K562 (cell line): ENCODE measurements around the gene ZNF140. TPM values are rescaled to one million over a fixed set of nuclear protein-coding genes. Genes with fewer than 3 reads are reported as not detected.

Experiments
- ATAC-seq: fragments of 200-7000 bp; cut with Tn5 transposase; 3 replicates; pipeline ENCODE4 v1.9.1; 2020; ENCODE audit warnings: moderate library complexity
- BruUV-seq: library from RNA; stranded (reverse); fragments of 400-500 nt; replicated peaks from 2 replicates; lab custom pipeline; 2021; lab: Mats Ljungman, UMichigan
- CTCF ChIA-PET: fragments of 300-600 bp; formaldehyde crosslinking; extraction: SDS; loops from one replicate; lab custom pipeline; 2021; ENCODE audit warnings: low intra/inter-chr PET ratio; lab: Yijun Ruan, JAX
- POLR2A ChIA-PET: fragments of 300-600, 350-650 bp; sonication (Branson Sonifier 250); formaldehyde crosslinking; extraction: SDS; loops from one replicate; lab custom pipeline; 2021; ENCODE audit warnings: antibody characterized with exemption, inconsistent platforms; lab: Yijun Ruan, JAX
- DNase-seq, 4 experiments: peaks; one replicate each; pipeline versions ENCODE4 v3.0.0 to v3.0.0-alpha.2; 2011 to 2018; ENCODE audit warnings: low spot score in 3 of 4, mixed read lengths in 3 of 4; ENCODE audit errors: extremely low read depth in 1 of 4
- FAIRE-seq: peaks from 2 replicates; lab custom pipeline; 2011; peaks lifted over from hg19 to GRCh38; lab: Jason Lieb, UNC
- H2AFZ ChIP-seq: 2 replicates; pipeline ENCODE4 v1.6.0; 2011; ENCODE audit warnings: low read depth, low read length, control low read depth, inconsistent platforms
- H3K27ac ChIP-seq: fragments of 200-600 bp; 3 replicates; pipeline ENCODE4 v1.8.0; 2011; ENCODE audit warnings: low read depth, mild to moderate bottlenecking, control low read depth, inconsistent platforms, low read length, moderate library complexity, mixed read lengths; ENCODE audit errors: extremely low read depth
- H3K27me3 ChIP-seq, 2 experiments: fragments of 300-600 bp in 1 of 2; 2 replicates in 1 of 2; 3 replicates in 1 of 2; pipeline versions ENCODE4 v1.6.0 to v1.8.0; 2011; ENCODE audit warnings: inconsistent platforms in 2 of 2, low read length in 2 of 2, mild to moderate bottlenecking in 1 of 2, mixed read lengths in 1 of 2, moderate library complexity in 1 of 2; ENCODE audit not compliant: control insufficient read depth in 2 of 2, insufficient read depth in 2 of 2
- H3K36me3 ChIP-seq: fragments of 300-600 bp; 3 replicates; pipeline ENCODE4 v1.8.0; 2011; ENCODE audit warnings: mild to moderate bottlenecking, low read length, inconsistent platforms; ENCODE audit not compliant: control insufficient read depth, insufficient read depth
- H3K4me1 ChIP-seq, 2 experiments: fragments of 200-600 bp in 1 of 2; replicated peaks in 1 of 2; 2 replicates in 1 of 2; 3 replicates in 1 of 2; pipeline versions ENCODE4 v1.5.1 to v1.8.0; 2011; ENCODE audit warnings: inconsistent platforms in 2 of 2, low read length in 2 of 2, mild to moderate bottlenecking in 1 of 2, mixed read lengths in 1 of 2, moderate library complexity in 1 of 2; ENCODE audit not compliant: control insufficient read depth in 2 of 2, insufficient read depth in 2 of 2
- H3K4me2 ChIP-seq: 2 replicates; pipeline ENCODE4 v1.6.1; 2011; ENCODE audit warnings: low read length, control low read depth, inconsistent platforms, mixed read lengths; ENCODE audit not compliant: insufficient read depth
- H3K4me3 ChIP-seq: fragments of 200-600 bp; sonication (generic), shearing (Covaris generic); 2 replicates; pipeline ENCODE4 v1.5.1; 2016; ENCODE audit warnings: control low read depth, inconsistent platforms
- H3K79me2 ChIP-seq: fragments of 200-600 bp; 3 replicates; pipeline ENCODE4 v1.8.0; 2011; ENCODE audit warnings: low read length, inconsistent platforms; ENCODE audit not compliant: control insufficient read depth, insufficient read depth
- H3K9ac ChIP-seq, 2 experiments: 2 replicates each; pipeline versions ENCODE4 v1.6.0 to v1.6.1; 2011; ENCODE audit warnings: low read depth in 2 of 2, low read length in 2 of 2, control low read depth in 1 of 2, inconsistent platforms in 1 of 2, mild to moderate bottlenecking in 1 of 2, mixed read lengths in 1 of 2; ENCODE audit not compliant: insufficient read depth in 1 of 2
- H3K9me1 ChIP-seq: one replicate; pipeline ENCODE4 v1.6.0; 2011; ENCODE audit warnings: inconsistent platforms, mild to moderate bottlenecking, low read length, moderate library complexity; ENCODE audit not compliant: control insufficient read depth, insufficient read depth
- H3K9me3 ChIP-seq: replicated peaks from 2 replicates; pipeline ENCODE4 v1.5.1; 2011; ENCODE audit warnings: low read depth, low read length, inconsistent platforms; ENCODE audit not compliant: control insufficient read depth, insufficient read depth
- H4K20me1 ChIP-seq: replicated peaks from 2 replicates; pipeline ENCODE4 v1.6.1; 2011; ENCODE audit warnings: low read length, inconsistent platforms, mixed read lengths; ENCODE audit not compliant: control insufficient read depth, insufficient read depth
- CSDE1 ChIP-seq, 2 experiments: fragments of 450-650 bp; IDR thresholded peaks; 2 replicates each; pipeline ENCODE4 v1.6.1; 2016; ENCODE audit warnings: mild to moderate bottlenecking in 1 of 2
- CTBP1 ChIP-seq: fragments of 450-650 bp; IDR thresholded peaks from 2 replicates; pipeline ENCODE4 v1.6.1; 2016; ENCODE audit warnings: borderline replicate concordance
- E2F4 ChIP-seq: sonication (generic); formaldehyde crosslinking; IDR thresholded peaks from 2 replicates; pipeline ENCODE4 v1.8.0; 2022; ENCODE audit warnings: mild to moderate bottlenecking, low read depth, missing genetic modification reagents
- E2F5 ChIP-seq: sonication (generic); formaldehyde crosslinking; IDR thresholded peaks from 2 replicates; pipeline ENCODE4 v1.8.0; 2022; ENCODE audit warnings: mild to moderate bottlenecking, missing genetic modification reagents
- GTF2A2 ChIP-seq: IDR thresholded peaks from 2 replicates; pipeline ENCODE4 v1.6.1; 2016; ENCODE audit warnings: mild to moderate bottlenecking, missing genetic modification characterization, missing compliant biosample characterization
- HMGN3 ChIP-seq: IDR thresholded peaks from 2 replicates; pipeline ENCODE4 v1.6.1; 2011; ENCODE audit warnings: borderline replicate concordance, low read depth, mild to moderate bottlenecking, mixed read lengths, low read length; ENCODE audit not compliant: insufficient read length; ENCODE audit errors: extremely low read depth
- KAT8 ChIP-seq: fragments of 450-650 bp; IDR thresholded peaks from 2 replicates; pipeline ENCODE4 v1.6.1; 2016; ENCODE audit warnings: low read depth, mild to moderate bottlenecking
- MEF2A ChIP-seq: IDR thresholded peaks from 2 replicates; pipeline ENCODE4 v1.6.1; 2011; ENCODE audit warnings: low read depth, mild to moderate bottlenecking, low read length, moderate library complexity; ENCODE audit not compliant: control insufficient read depth
- MXI1 ChIP-seq: IDR thresholded peaks from 2 replicates; pipeline ENCODE4 v1.6.1; 2011; ENCODE audit warnings: low read depth, mild to moderate bottlenecking, improper control_type of control experiment, low read length
- PATZ1 ChIP-seq: fragments of 250-450 bp; sonication (Bioruptor Pico); IDR thresholded peaks from 2 replicates; pipeline ENCODE4 v1.5.0; 2020; ENCODE audit warnings: mild to moderate bottlenecking, borderline replicate concordance
- TFAM ChIP-seq: fragments of 250-450 bp; sonication (Bioruptor Pico); conservative IDR thresholded peaks from 2 replicates; pipeline ENCODE4 v1.5.0; 2021; ENCODE audit warnings: mild to moderate bottlenecking, moderate library complexity
- ZBTB49 ChIP-seq: sonication (generic); formaldehyde crosslinking; IDR thresholded peaks from 2 replicates; pipeline ENCODE4 v1.8.0; 2022; ENCODE audit warnings: missing genetic modification reagents, mild to moderate bottlenecking, borderline replicate concordance
- WGBS: fragments of 100-300 bp; shearing (Covaris generic); methylation state at CpG from one replicate; pipeline ENCODE4 v1.1.6; 2016; ENCODE audit warnings: low coverage, mixed read lengths; ENCODE audit not compliant: insufficient coverage; ENCODE audit errors: missing lambda C conversion rate; 5-methylcytosine and 5-hydroxymethylcytosine counted together
- in situ Hi-C: fragments of 300-500 bp; cut with MboI; formaldehyde crosslinking; loops from 4 replicates; pipeline ENCODE4 v1.15.0; 2018; ENCODE audit warnings: inconsistent platforms, mixed read lengths
- intact Hi-C: fragments of 100-400 bp; cut with micrococcal nuclease; formaldehyde crosslinking; loops from 2 replicates; pipeline ENCODE4 v1.14.2; 2022
- polyA plus RNA-seq, 8 experiments: library from polyadenylated mRNA; depleted of rRNA in 4 of 8; stranded (reverse) in 5 of 8; unstranded in 3 of 8; fragments of >200 nt; fragmentation: Nextera tagmentation in 2 of 8; fragmentation: Illumina TruSeq in 1 of 8; extraction: Ambion mirVana in 2 of 8; extraction: Trizol in 1 of 8; gene quantifications; 2 replicates each; pipeline versions ENCODE4 v1.2.1 to v1.2.3, GENCODE V29; 2011 to 2014; ENCODE audit warnings: inconsistent platforms in 1 of 8, missing spikeins in 1 of 8
- total RNA-seq, 7 experiments: library from RNA; depleted of rRNA in 6 of 7; stranded (reverse); fragments of >200 nt in 6 of 7; fragmentation: Illumina TruSeq in 2 of 7; extraction: Trizol in 2 of 7; gene quantifications; 2 replicates each; pipeline versions ENCODE4 v1.2.1 to v1.2.3, GENCODE V29; 2011 to 2021; ENCODE audit warnings: low replicate concordance in 1 of 7

ZNF140 gene
- total and polyA plus RNA-seq, 9 of the 15 experiments (the other 6 are each of a cell fraction or from before 2014, with no cell fraction given) = 1.6 to 10.9 (median 5.3) TPM

- TF ChIP-seq E2F4 (CRISPR knock-in tag) (no peak), HMGN3 (no peak), E2F5 (no peak)
Measured at GRCh38 chr12:133135747-133136146, 55.0 kb downstream of the ZNF140 start (continued).

- no peak for FAIRE-seq
- ATAC-seq = no peak
- BruUV-seq = no TSS peak
- WGBS = 70% methylated on average over 2 of the region's 2 CpGs
- POLR2A ChIA-PET = no interaction called here
- no peaks in the 10 kb centered on the region for H3K79me2 ChIP-seq
- H3K9me1 ChIP-seq = no peaks in the 10 kb centered on the region
- H3K4me2 ChIP-seq = no peak overlapping the region
- CTCF ChIA-PET = no interaction called here
- in situ Hi-C loops = no loop called here
- H3K27ac ChIP-seq = no peak overlapping the region
- no peak overlapping the region for H2AFZ ChIP-seq
- no peak overlapping the region for H3K4me3 ChIP-seq
- peaks cover 17% of the 10 kb centered on the region; the same call in 1 of the 3 replicates for H3K36me3 ChIP-seq
- H3K4me1 ChIP-seq = no peaks in the 10 kb centered on the region
- no peaks in the 10 kb centered on the region for H4K20me1 ChIP-seq
- intact Hi-C loops = no loop called here
- H3K27me3 ChIP-seq = no peaks in the 10 kb centered on the region
- peaks cover 4% of the 10 kb centered on the region; the same call in 1 of the 2 replicates for H3K9me3 ChIP-seq
- no peak overlapping the region for H3K9ac ChIP-seq
- DNase-seq = no peak
- TF ChIP-seq MXI1 = no peak
- no peak for TF ChIP-seq CTBP1
- TF ChIP-seq GTF2A2 (tag) = no peak
- TF ChIP-seq MEF2A = no peak
- no peak for TF ChIP-seq ZBTB49 (CRISPR knock-in tag)
- no peak for TF ChIP-seq PATZ1 (CRISPR knock-in tag)
- TF ChIP-seq TFAM (CRISPR knock-in tag) = no peak
- no peak for TF ChIP-seq CSDE1 (IDR thresholded peaks at IDR 0.05)
- TF ChIP-seq E2F5 = no peak
- no peak for TF ChIP-seq KAT8
Measured at GRCh38 chr12:133145981-133146380, 65.3 kb downstream of the ZNF140 start.
